Memory B cell (primary cell): Measurements from ENCODE around the gene GNPTAB.

ENCODE experiments used
- ATAC-seq: fragments of 150-1000 bp; cut with Tn5 transposase; 2 replicates; pipeline ENCODE4 v1.10.0; 2021; ENCODE audit warnings: low read depth, mild to moderate bottlenecking, moderate library complexity
- DNase-seq, 2 donors: peaks; one replicate each; pipeline ENCODE4 v3.0.0; 2022; ENCODE audit warnings: low spot score in 2 of 2
- H3K27ac Mint-ChIP-seq: one replicate; pipeline ENCODE4 v1.8.0; 2022; ENCODE audit warnings: mild to moderate bottlenecking, moderate library complexity, mixed read lengths
- H3K27me3 Mint-ChIP-seq: one replicate; pipeline ENCODE4 v1.8.0; 2022; ENCODE audit warnings: mixed read lengths
- H3K36me3 Mint-ChIP-seq: one replicate; pipeline ENCODE4 v1.8.0; 2022; ENCODE audit warnings: mild to moderate bottlenecking, mixed read lengths
- H3K4me1 Mint-ChIP-seq: one replicate; pipeline ENCODE4 v1.8.0; 2022; ENCODE audit warnings: mixed read lengths
- H3K4me3 Mint-ChIP-seq: one replicate; pipeline ENCODE4 v1.8.0; 2022; ENCODE audit warnings: mild to moderate bottlenecking, moderate library complexity, mixed read lengths
- H3K9me3 Mint-ChIP-seq: one replicate; pipeline ENCODE4 v1.8.0; 2022; ENCODE audit warnings: mixed read lengths

Gene GNPTAB

GRCh38 chr12:101710288-101710687, 120.5 kb downstream of the GNPTAB start:
- H3K4me1 Mint-ChIP-seq, result peaks cover 27% of the 10 kb centered on the region
- H3K27ac Mint-ChIP-seq, result no peak overlapping the region
- ATAC-seq, result no peak

GRCh38 chr12:101707131-101707782, 123.5 kb downstream of the GNPTAB start:
- no peaks in the 10 kb centered on the region for H3K27me3 Mint-ChIP-seq
- peaks cover 25% of the 10 kb centered on the region for H3K4me1 Mint-ChIP-seq
- ATAC-seq, result no peak
- H3K27ac Mint-ChIP-seq, result peak overlapping the region; percentile 7
- H3K36me3 Mint-ChIP-seq, result peaks cover 8% of the 10 kb centered on the region
- no peak overlapping the region for H3K4me3 Mint-ChIP-seq
- no peaks in the 10 kb centered on the region for H3K9me3 Mint-ChIP-seq
- DNase-seq, result no peak

More at GRCh38 chr12:101710288-101710687, 120.5 kb downstream of the GNPTAB start:
- H3K36me3 Mint-ChIP-seq, result peaks cover 9% of the 10 kb centered on the region
- H3K9me3 Mint-ChIP-seq, result no peaks in the 10 kb centered on the region
- no peak for DNase-seq
- no peak overlapping the region for H3K4me3 Mint-ChIP-seq
- H3K27me3 Mint-ChIP-seq, result no peaks in the 10 kb centered on the region

- peaks cover 8% of the 10 kb centered on the region for H3K36me3 Mint-ChIP-seq
- no peaks in the 10 kb centered on the region for H3K27me3 Mint-ChIP-seq
- no peak for ATAC-seq
- H3K27ac Mint-ChIP-seq, result no peak overlapping the region
- H3K9me3 Mint-ChIP-seq, result no peaks in the 10 kb centered on the region
- no peak overlapping the region for H3K4me3 Mint-ChIP-seq
- no peak for DNase-seq
- H3K4me1 Mint-ChIP-seq, result peaks cover 34% of the 10 kb centered on the region
These were observed 124.4 kb downstream of the GNPTAB start for GRCh38 chr12:101706403-101706802.

GRCh38 chr12:101703487-101703886, 127.3 kb downstream of the GNPTAB start:
- no peaks in the 10 kb centered on the region for H3K9me3 Mint-ChIP-seq
- DNase-seq, result no peak
- H3K4me3 Mint-ChIP-seq, result no peak overlapping the region
- H3K27me3 Mint-ChIP-seq, result no peaks in the 10 kb centered on the region
- no peak for ATAC-seq
- peak overlapping the region; percentile 10 for H3K27ac Mint-ChIP-seq
- H3K4me1 Mint-ChIP-seq, result peaks cover 46% of the 10 kb centered on the region
- H3K36me3 Mint-ChIP-seq, result peaks cover 4% of the 10 kb centered on the region

- peaks cover 47% of the 10 kb centered on the region for H3K4me1 Mint-ChIP-seq
- no peaks in the 10 kb centered on the region for H3K9me3 Mint-ChIP-seq
- no peak for DNase-seq
- peak overlapping the region; percentile 3 for H3K4me3 Mint-ChIP-seq
- H3K27me3 Mint-ChIP-seq, result no peaks in the 10 kb centered on the region
- ATAC-seq, result no peak
- peak overlapping the region; percentile 97 for H3K27ac Mint-ChIP-seq
- no peaks in the 10 kb centered on the region for H3K36me3 Mint-ChIP-seq
These were observed 130.4 kb downstream of the GNPTAB start for GRCh38 chr12:101700299-101700820.

GRCh38 chr12:101698800-101699347, 131.9 kb downstream of the GNPTAB start:
- DNase-seq, result no peak

GRCh38 chr12:101697930-101698799, 132.6 kb downstream of the GNPTAB start:
- Mint-ChIP-seq H3K27ac (peak overlapping the region; percentile 97), H3K36me3 (no peaks in the 10 kb centered on the region), H3K4me1 (peaks cover 47% of the 10 kb centered on the region), H3K4me3 (peak overlapping the region; percentile 92), H3K9me3 (no peaks in the 10 kb centered on the region), H3K27me3 (no peaks in the 10 kb centered on the region)
- peak in 1 of 2 donors; percentile 37 for DNase-seq
- peak; percentile 18 for ATAC-seq

More at GRCh38 chr12:101698800-101699347, 131.9 kb downstream of the GNPTAB start:
- peak overlapping the region; percentile 92 for H3K4me3 Mint-ChIP-seq
- H3K9me3 Mint-ChIP-seq, result no peaks in the 10 kb centered on the region
- H3K27ac Mint-ChIP-seq, result peak overlapping the region; percentile 97
- ATAC-seq, result no peak
- H3K4me1 Mint-ChIP-seq, result peaks cover 47% of the 10 kb centered on the region
- H3K36me3 Mint-ChIP-seq, result no peaks in the 10 kb centered on the region
- H3K27me3 Mint-ChIP-seq, result no peaks in the 10 kb centered on the region

GRCh38 chr12:101697197-101697929, 133.4 kb downstream of the GNPTAB start, which contains the start of gene CHPT1:
Gene CHPT1, plus strand, starts transcription at chr12:101697640. Its CDS starts 222 bp downstream, at chr12:101697862.
- Mint-ChIP-seq H3K4me3 (peak within 1 kb of the TSS; percentile 92), H3K27ac (peak within 1 kb of the TSS; percentile 97), H3K4me1 (peaks cover 40% of the 10 kb centered on the region), H3K27me3 (no peaks in the 10 kb centered on the region), H3K36me3 (no peaks in the 10 kb centered on the region), H3K9me3 (no peaks in the 10 kb centered on the region)
- DNase-seq (peak; percentile 75 to 80), ATAC-seq (peak; percentile 68)

GRCh38 chr12:101696251-101697196, 134.2 kb downstream of the GNPTAB start:
- no peak for ATAC-seq
- peaks cover 36% of the 10 kb centered on the region for H3K4me1 Mint-ChIP-seq
- no peaks in the 10 kb centered on the region for H3K9me3 Mint-ChIP-seq
- H3K27me3 Mint-ChIP-seq, result no peaks in the 10 kb centered on the region
- peak overlapping the region; percentile 94 for H3K27ac Mint-ChIP-seq
- no peaks in the 10 kb centered on the region for H3K36me3 Mint-ChIP-seq
- H3K4me3 Mint-ChIP-seq, result peak overlapping the region; percentile 91
- DNase-seq, result peak in 1 of 2 donors; percentile 14

GRCh38 chr12:101695706-101696105, 135.1 kb downstream of the GNPTAB start:
- ATAC-seq, result no peak
- Mint-ChIP-seq H3K27me3 (no peaks in the 10 kb centered on the region), H3K36me3 (no peaks in the 10 kb centered on the region), H3K9me3 (no peaks in the 10 kb centered on the region), H3K4me3 (no peak overlapping the region), H3K4me1 (peaks cover 31% of the 10 kb centered on the region), H3K27ac (peak overlapping the region; percentile 94)
- no peak for DNase-seq
